WTC11 (cell line): ENCODE results near the gene GCC1.

Experiments
- CBFB ChIP-seq: sonication (generic); formaldehyde crosslinking; IDR thresholded peaks from 2 replicates; pipeline ENCODE4 v1.8.1; 2022; ENCODE audit warnings: mild to moderate bottlenecking, low read depth, missing genetic modification reagents
- GRHL2 ChIP-seq: fragments of 250-450 bp; sonication (Bioruptor Pico); IDR thresholded peaks from 2 replicates; pipeline ENCODE4 v1.8.0; 2022; ENCODE audit warnings: mild to moderate bottlenecking, moderate library complexity; ENCODE audit not compliant: insufficient replicate concordance, severe bottlenecking
- JAZF1 ChIP-seq: fragments of 250-450 bp; sonication (Bioruptor Pico); IDR thresholded peaks from 2 replicates; pipeline ENCODE4 v1.9.0; 2021; ENCODE audit warnings: moderate library complexity, mild to moderate bottlenecking, inconsistent platforms
- MYBL2 ChIP-seq: sonication (generic); formaldehyde crosslinking; IDR thresholded peaks from 2 replicates; pipeline ENCODE4 v1.8.1; 2023; ENCODE audit warnings: mild to moderate bottlenecking, moderate library complexity, missing genetic modification reagents
- NR2C2 ChIP-seq: sonication (generic); formaldehyde crosslinking; IDR thresholded peaks from 2 replicates; pipeline ENCODE4 v1.8.0; 2022; ENCODE audit warnings: mild to moderate bottlenecking, missing genetic modification reagents
- ZNF263 ChIP-seq: sonication (generic); formaldehyde crosslinking; IDR thresholded peaks from 2 replicates; pipeline ENCODE4 v1.8.1; 2022; ENCODE audit warnings: low read depth, mild to moderate bottlenecking, moderate library complexity, missing genetic modification reagents
- TF ChIP-seq, protein P1 (sequence below): fragments of 200-600 bp; IDR thresholded peaks from 2 replicates; pipeline ENCODE4 v1.8.0; 2022; ENCODE audit warnings: antibody characterized with exemption
- TF ChIP-seq, protein P2 (sequence below): fragments of 250-450 bp; sonication (Bioruptor Pico); IDR thresholded peaks from 2 replicates; pipeline ENCODE4 v1.8.0; 2021; ENCODE audit warnings: mild to moderate bottlenecking
- TF ChIP-seq, protein P3 (sequence below): sonication (generic); formaldehyde crosslinking; IDR thresholded peaks from 2 replicates; pipeline ENCODE4 v1.8.1; 2022; ENCODE audit warnings: mild to moderate bottlenecking, moderate library complexity, missing genetic modification reagents
- TF ChIP-seq, protein P4 (sequence below): sonication (generic); formaldehyde crosslinking; IDR thresholded peaks from 2 replicates; pipeline ENCODE4 v1.8.1; 2022; ENCODE audit warnings: low read depth, mild to moderate bottlenecking, moderate library complexity, missing genetic modification reagents, borderline replicate concordance

DNA sequence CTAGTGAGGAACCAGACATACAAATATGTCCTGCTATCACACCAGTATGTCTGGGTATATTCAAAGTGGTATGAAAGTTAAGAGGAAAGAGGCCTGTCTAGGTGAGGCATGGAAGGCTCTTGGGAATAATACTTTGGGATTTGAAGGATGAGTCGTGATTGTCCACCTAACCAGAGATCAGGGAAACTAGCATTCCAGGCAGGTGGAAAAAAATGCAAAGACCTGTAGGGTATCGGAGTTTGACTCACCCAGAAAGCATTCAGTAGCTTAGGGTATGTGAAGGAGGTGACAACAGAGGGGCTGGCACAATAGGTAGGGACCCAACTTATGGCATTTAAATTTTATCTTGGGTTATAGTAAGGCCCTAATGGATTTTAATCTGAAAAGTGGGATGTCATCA, 950 bp upstream of the GCC1 start:
- TF ChIP-seq, protein P1, sequence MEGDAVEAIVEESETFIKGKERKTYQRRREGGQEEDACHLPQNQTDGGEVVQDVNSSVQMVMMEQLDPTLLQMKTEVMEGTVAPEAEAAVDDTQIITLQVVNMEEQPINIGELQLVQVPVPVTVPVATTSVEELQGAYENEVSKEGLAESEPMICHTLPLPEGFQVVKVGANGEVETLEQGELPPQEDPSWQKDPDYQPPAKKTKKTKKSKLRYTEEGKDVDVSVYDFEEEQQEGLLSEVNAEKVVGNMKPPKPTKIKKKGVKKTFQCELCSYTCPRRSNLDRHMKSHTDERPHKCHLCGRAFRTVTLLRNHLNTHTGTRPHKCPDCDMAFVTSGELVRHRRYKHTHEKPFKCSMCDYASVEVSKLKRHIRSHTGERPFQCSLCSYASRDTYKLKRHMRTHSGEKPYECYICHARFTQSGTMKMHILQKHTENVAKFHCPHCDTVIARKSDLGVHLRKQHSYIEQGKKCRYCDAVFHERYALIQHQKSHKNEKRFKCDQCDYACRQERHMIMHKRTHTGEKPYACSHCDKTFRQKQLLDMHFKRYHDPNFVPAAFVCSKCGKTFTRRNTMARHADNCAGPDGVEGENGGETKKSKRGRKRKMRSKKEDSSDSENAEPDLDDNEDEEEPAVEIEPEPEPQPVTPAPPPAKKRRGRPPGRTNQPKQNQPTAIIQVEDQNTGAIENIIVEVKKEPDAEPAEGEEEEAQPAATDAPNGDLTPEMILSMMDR = no peak
- TF ChIP-seq, protein P2, sequence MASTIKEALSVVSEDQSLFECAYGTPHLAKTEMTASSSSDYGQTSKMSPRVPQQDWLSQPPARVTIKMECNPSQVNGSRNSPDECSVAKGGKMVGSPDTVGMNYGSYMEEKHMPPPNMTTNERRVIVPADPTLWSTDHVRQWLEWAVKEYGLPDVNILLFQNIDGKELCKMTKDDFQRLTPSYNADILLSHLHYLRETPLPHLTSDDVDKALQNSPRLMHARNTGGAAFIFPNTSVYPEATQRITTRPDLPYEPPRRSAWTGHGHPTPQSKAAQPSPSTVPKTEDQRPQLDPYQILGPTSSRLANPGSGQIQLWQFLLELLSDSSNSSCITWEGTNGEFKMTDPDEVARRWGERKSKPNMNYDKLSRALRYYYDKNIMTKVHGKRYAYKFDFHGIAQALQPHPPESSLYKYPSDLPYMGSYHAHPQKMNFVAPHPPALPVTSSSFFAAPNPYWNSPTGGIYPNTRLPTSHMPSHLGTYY (CRISPR knock-in tag) = no peak
- no peak for TF ChIP-seq GRHL2 (CRISPR knock-in tag)
- no peak for TF ChIP-seq CBFB (CRISPR knock-in tag)
- TF ChIP-seq MYBL2 (CRISPR knock-in tag) = no peak
- TF ChIP-seq NR2C2 (CRISPR knock-in tag) = no peak
- TF ChIP-seq ZNF263 (CRISPR knock-in tag) = no peak
- no peak for TF ChIP-seq JAZF1 (CRISPR knock-in tag)
- TF ChIP-seq, protein P3, sequence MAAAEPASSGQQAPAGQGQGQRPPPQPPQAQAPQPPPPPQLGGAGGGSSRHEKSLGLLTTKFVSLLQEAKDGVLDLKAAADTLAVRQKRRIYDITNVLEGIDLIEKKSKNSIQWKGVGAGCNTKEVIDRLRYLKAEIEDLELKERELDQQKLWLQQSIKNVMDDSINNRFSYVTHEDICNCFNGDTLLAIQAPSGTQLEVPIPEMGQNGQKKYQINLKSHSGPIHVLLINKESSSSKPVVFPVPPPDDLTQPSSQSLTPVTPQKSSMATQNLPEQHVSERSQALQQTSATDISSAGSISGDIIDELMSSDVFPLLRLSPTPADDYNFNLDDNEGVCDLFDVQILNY = no peak
- TF ChIP-seq, protein P4, sequence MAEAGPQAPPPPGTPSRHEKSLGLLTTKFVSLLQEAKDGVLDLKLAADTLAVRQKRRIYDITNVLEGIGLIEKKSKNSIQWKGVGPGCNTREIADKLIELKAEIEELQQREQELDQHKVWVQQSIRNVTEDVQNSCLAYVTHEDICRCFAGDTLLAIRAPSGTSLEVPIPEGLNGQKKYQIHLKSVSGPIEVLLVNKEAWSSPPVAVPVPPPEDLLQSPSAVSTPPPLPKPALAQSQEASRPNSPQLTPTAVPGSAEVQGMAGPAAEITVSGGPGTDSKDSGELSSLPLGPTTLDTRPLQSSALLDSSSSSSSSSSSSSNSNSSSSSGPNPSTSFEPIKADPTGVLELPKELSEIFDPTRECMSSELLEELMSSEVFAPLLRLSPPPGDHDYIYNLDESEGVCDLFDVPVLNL (CRISPR knock-in tag) = no peak
